ENCODE data around the gene KCNJ1.

GRCh38 chr11:128841461-128842072 lies 25.5 kb downstream of the KCNJ1 start:
- TF ChIP-seq CTCF (IDR thresholded peaks at IDR 0.05; ENCODE audit: low read depth, low read length) (no peak), EZH2phosphoT487 (IDR thresholded peaks at IDR 0.05; ENCODE audit: low read depth) (no peak)
